ES-I3 (cell line): Measurements from ENCODE around the gene IFNL3.
"Not testable (repeated sequence)": the region's sequence is repeated elsewhere in the genome, so short reads cannot be mapped to it uniquely, and the experiment has no call there.

ENCODE experiments used
- H3K36me3 ChIP-seq: 2 replicates; pipeline ENCODE4 v1.6.1; 2013; ENCODE audit warnings: mild to moderate bottlenecking, low read length, control low read depth, moderate library complexity; ENCODE audit not compliant: insufficient read depth
- H3K4me1 ChIP-seq: 2 replicates; pipeline ENCODE4 v1.6.1; 2013; ENCODE audit warnings: mild to moderate bottlenecking, control low read depth, low read length; ENCODE audit not compliant: insufficient read depth
- H3K9ac ChIP-seq: 2 replicates; pipeline ENCODE4 v1.6.1; 2013; ENCODE audit warnings: low read depth, mild to moderate bottlenecking, low read length, moderate library complexity
- H3K9me3 ChIP-seq: 2 replicates; pipeline ENCODE4 v1.6.1; 2013; ENCODE audit warnings: mild to moderate bottlenecking, low read length, moderate library complexity; ENCODE audit not compliant: control insufficient read depth, insufficient read depth

Gene IFNL3

GRCh38 chr19:39244410-39245100, at the start of gene IFNL3:
Gene IFNL3, minus strand, starts transcription at chr19:39245006. Its CDS starts 39 bp downstream, at chr19:39244967.
- not testable (repeated sequence) for H3K4me1 ChIP-seq, H3K36me3 ChIP-seq, H3K9me3 ChIP-seq, H3K9ac ChIP-seq

- Histone ChIP-seq H3K9me3 (no peaks in the 10 kb centered on the region), H3K9ac (no peak overlapping the region)
Observed at GRCh38 chr19:39293394-39293793, 48.6 kb upstream of the IFNL3 start.

GRCh38 chr19:39284032-39284431, 39.2 kb upstream of the IFNL3 start:
- Histone ChIP-seq H3K4me1 (no peaks in the 10 kb centered on the region), H3K9ac (no peak overlapping the region), H3K36me3 (no peaks in the 10 kb centered on the region), H3K9me3 (no peaks in the 10 kb centered on the region)

More at GRCh38 chr19:39293394-39293793, 48.6 kb upstream of the IFNL3 start:
- Histone ChIP-seq H3K36me3 (no peaks in the 10 kb centered on the region), H3K4me1 (no peaks in the 10 kb centered on the region)

- Histone ChIP-seq H3K9me3 (no peaks in the 10 kb centered on the region), H3K36me3 (no peaks in the 10 kb centered on the region), H3K4me1 (no peaks in the 10 kb centered on the region), H3K9ac (no peak overlapping the region)
Observed at GRCh38 chr19:39282021-39282420, 37.2 kb upstream of the IFNL3 start.

GRCh38 chr19:39277598-39277997, 32.8 kb upstream of the IFNL3 start:
- Histone ChIP-seq H3K9ac (no peak overlapping the region), H3K9me3 (no peaks in the 10 kb centered on the region), H3K36me3 (no peaks in the 10 kb centered on the region), H3K4me1 (no peaks in the 10 kb centered on the region)

GRCh38 chr19:39276740-39277139, 31.9 kb upstream of the IFNL3 start:
- Histone ChIP-seq H3K9ac (no peak overlapping the region), H3K9me3 (no peaks in the 10 kb centered on the region), H3K36me3 (no peaks in the 10 kb centered on the region), H3K4me1 (no peaks in the 10 kb centered on the region)

GRCh38 chr19:39275578-39275977, 30.8 kb upstream of the IFNL3 start:
- Histone ChIP-seq H3K9me3 (no peaks in the 10 kb centered on the region), H3K4me1 (no peaks in the 10 kb centered on the region), H3K9ac (no peak overlapping the region), H3K36me3 (no peaks in the 10 kb centered on the region)

GRCh38 chr19:39273859-39274258, 29.1 kb upstream of the IFNL3 start:
- not testable (repeated sequence) for H3K9ac ChIP-seq, H3K9me3 ChIP-seq, H3K4me1 ChIP-seq

GRCh38 chr19:39270036-39270871, 25.4 kb upstream of the IFNL3 start:
- no peak overlapping the region for H3K9ac ChIP-seq
- H3K36me3 ChIP-seq: no peaks in the 10 kb centered on the region
- no peaks in the 10 kb centered on the region; the same call in 1 of the 2 replicates for H3K9me3 ChIP-seq
- H3K4me1 ChIP-seq: no peaks in the 10 kb centered on the region

More at GRCh38 chr19:39273859-39274258, 29.1 kb upstream of the IFNL3 start:
- not testable (repeated sequence) for H3K36me3 ChIP-seq

- H3K9me3 ChIP-seq, H3K4me1 ChIP-seq, H3K36me3 ChIP-seq, H3K9ac ChIP-seq: not testable (repeated sequence)
Observed at GRCh38 chr19:39269369-39269768, 24.6 kb upstream of the IFNL3 start.

- H3K36me3 ChIP-seq, H3K9ac ChIP-seq, H3K4me1 ChIP-seq, H3K9me3 ChIP-seq: not testable (repeated sequence)
Observed at GRCh38 chr19:39268531-39269223, 23.9 kb upstream of the IFNL3 start.

GRCh38 chr19:39268085-39268484, 23.3 kb upstream of the IFNL3 start, which contains the start of gene IFNL2:
Gene IFNL2, plus strand, starts transcription at chr19:39268396. Its CDS starts 173 bp downstream, at chr19:39268569.
- H3K9ac ChIP-seq, H3K9me3 ChIP-seq, H3K36me3 ChIP-seq, H3K4me1 ChIP-seq: not testable (repeated sequence)

- Histone ChIP-seq H3K4me1 (no peaks in the 10 kb centered on the region; the same call in 1 of the 2 replicates), H3K9me3 (no peaks in the 10 kb centered on the region; the same call in 1 of the 2 replicates), H3K36me3 (no peaks in the 10 kb centered on the region), H3K9ac (no peak overlapping the region; the same call in 1 of the 2 replicates)
Observed at GRCh38 chr19:39265321-39265916, 20.6 kb upstream of the IFNL3 start.
